HG02943 (cell line): Measurements from ENCODE around the gene SLC8A1.

Experiments used
- ATAC-seq: cut with Tn5 transposase; IDR thresholded peaks from one replicate; pipeline ENCODE4 v1.9.1; 2021; ENCODE audit warnings: mild to moderate bottlenecking, low read depth, moderate library complexity; ENCODE audit not compliant: unreplicated experiment

Gene SLC8A1

GRCh38 chr2:40363231-40363630 is 88.7 kb downstream of the SLC8A1 start:
- ATAC-seq, result no peak

- ATAC-seq, result no peak
These were observed 90.4 kb downstream of the SLC8A1 start for GRCh38 chr2:40361478-40361877.

GRCh38 chr2:40360652-40361051 is 91.2 kb downstream of the SLC8A1 start:
- no peak for ATAC-seq

- ATAC-seq, result no peak
These were observed 92.1 kb downstream of the SLC8A1 start for GRCh38 chr2:40359811-40360210.

- ATAC-seq, result no peak
These were observed 93.1 kb downstream of the SLC8A1 start for GRCh38 chr2:40358783-40359182.

- ATAC-seq, result no peak
These were observed 94.2 kb downstream of the SLC8A1 start for GRCh38 chr2:40357667-40358066.

GRCh38 chr2:40355451-40355850 is 96.4 kb downstream of the SLC8A1 start:
- ATAC-seq, result no peak

GRCh38 chr2:40353231-40353630 is 98.7 kb downstream of the SLC8A1 start:
- ATAC-seq, result no peak

GRCh38 chr2:40352703-40353099 is 99.2 kb downstream of the SLC8A1 start:
- ATAC-seq, result no peak

- no peak for ATAC-seq
These were observed 99.7 kb downstream of the SLC8A1 start for GRCh38 chr2:40352041-40352702.

- ATAC-seq, result no peak
These were observed 103.2 kb downstream of the SLC8A1 start for GRCh38 chr2:40348665-40349064.

GRCh38 chr2:40348038-40348437 is 103.9 kb downstream of the SLC8A1 start:
- no peak for ATAC-seq

- no peak for ATAC-seq
These were observed 105.1 kb downstream of the SLC8A1 start for GRCh38 chr2:40346535-40347354.

GRCh38 chr2:40344364-40344763 is 107.5 kb downstream of the SLC8A1 start:
- no peak for ATAC-seq

- ATAC-seq, result no peak
These were observed 108.0 kb downstream of the SLC8A1 start for GRCh38 chr2:40343902-40344301.

GRCh38 chr2:40341198-40341597 is 110.7 kb downstream of the SLC8A1 start:
- no peak for ATAC-seq

GRCh38 chr2:40339026-40339425 is 112.9 kb downstream of the SLC8A1 start:
- no peak for ATAC-seq

GRCh38 chr2:40332191-40332826 is 119.6 kb downstream of the SLC8A1 start:
- ATAC-seq, result no peak

GRCh38 chr2:40330096-40330495 is 121.8 kb downstream of the SLC8A1 start:
- no peak for ATAC-seq

- ATAC-seq, result no peak
These were observed 122.2 kb downstream of the SLC8A1 start for GRCh38 chr2:40329739-40330030.

GRCh38 chr2:40325116-40325515 is 126.8 kb downstream of the SLC8A1 start:
- no peak for ATAC-seq

- ATAC-seq, result no peak
These were observed 127.2 kb downstream of the SLC8A1 start for GRCh38 chr2:40324656-40325055.
